DMS 273 treated with DMSO at 0.1 percent for 48 hours (cell line): ENCODE data around the gene GABRG1.

Experiments used
- DNase-seq: peaks from one replicate; lab custom pipeline; 2025; lab: John Stamatoyannopoulos, UW

The GABRG1 gene

GRCh38 chr4:46123913-46124755 is at the start of gene GABRG1:
Gene GABRG1 (minus strand): TSS chr4:46124054. CDS start chr4:46123913, 141 bp downstream.
- DNase-seq, result no peak

- DNase-seq, result no peak
These were observed 23.1 kb upstream of the GABRG1 start for GRCh38 chr4:46146993-46147392.

- DNase-seq, result no peak
These were observed 7.7 kb upstream of the GABRG1 start for GRCh38 chr4:46131498-46132057.

GRCh38 chr4:46124773-46125413 is 1.0 kb upstream of the GABRG1 start:
- no peak for DNase-seq

- DNase-seq, result no peak
These were observed 42.2 kb downstream of the GABRG1 start for GRCh38 chr4:46081674-46082073.

GRCh38 chr4:46081248-46081647 is 42.6 kb downstream of the GABRG1 start:
- DNase-seq, result no peak

GRCh38 chr4:46073778-46074177 is 50.1 kb downstream of the GABRG1 start:
- no peak for DNase-seq

- DNase-seq, result no peak
These were observed 72.5 kb downstream of the GABRG1 start for GRCh38 chr4:46051392-46051791.

- no peak for DNase-seq
These were observed 91.8 kb downstream of the GABRG1 start for GRCh38 chr4:46032056-46032455.

GRCh38 chr4:46016306-46016705 is 107.5 kb downstream of the GABRG1 start:
- DNase-seq, result no peak

- DNase-seq, result no peak
These were observed 131.1 kb downstream of the GABRG1 start for GRCh38 chr4:45992728-45993127.

- DNase-seq, result no peak
These were observed 134.1 kb downstream of the GABRG1 start for GRCh38 chr4:45989775-45990174.

GRCh38 chr4:45987858-45988257 is 136.0 kb downstream of the GABRG1 start:
- no peak for DNase-seq
